HG02678 (cell line): Measurements from ENCODE around the gene SPTAN1.
A peak's percentile ranks its signal among the peaks of the same experiment; 100 is the strongest.
"Not testable (repeated sequence)": the region's sequence is repeated elsewhere in the genome, so short reads cannot be mapped to it uniquely, and the experiment has no call there.

ENCODE experiments used
- ATAC-seq: cut with Tn5 transposase; IDR thresholded peaks from one replicate; pipeline ENCODE4 v1.9.1; 2021; ENCODE audit warnings: mild to moderate bottlenecking, moderate library complexity; ENCODE audit not compliant: unreplicated experiment

Gene SPTAN1

GRCh38 chr9:128656416-128657343 is 104.3 kb downstream of the SPTAN1 start, which contains the start of gene DYNC2I2:
DYNC2I2 (minus strand) TSS chr9:128656847; CDS start chr9:128656726, 121 bp downstream.
- peak; percentile 64 for ATAC-seq

- ATAC-seq = no peak
Measured at GRCh38 chr9:128657344-128657704, 104.9 kb downstream of the SPTAN1 start.

- ATAC-seq = no peak
Measured at GRCh38 chr9:128657796-128658195, 105.4 kb downstream of the SPTAN1 start.

- ATAC-seq = not testable (repeated sequence)
Measured at GRCh38 chr9:128666481-128666941, 114.1 kb downstream of the SPTAN1 start.

- no peak for ATAC-seq
Measured at GRCh38 chr9:128669786-128670185, 117.4 kb downstream of the SPTAN1 start.

- no peak for ATAC-seq
Measured at GRCh38 chr9:128675382-128675781, 123.0 kb downstream of the SPTAN1 start.

GRCh38 chr9:128677794-128678193 is 125.4 kb downstream of the SPTAN1 start:
- no peak for ATAC-seq
